Stimulated activated CD8-positive, alpha-beta memory T cell treated with anti-CD3 and anti-CD28 coated beads, Interleukin-4, amount 100 ng/mL, for 48 hours (primary cell): ENCODE measurements around the gene ST7.
"Not testable (repeated sequence)": the region's sequence is repeated elsewhere in the genome, so short reads cannot be mapped to it uniquely, and the experiment has no call there.

Experiments used
- DNase-seq: peaks from one replicate; pipeline ENCODE4 v3.0.0-alpha.2; 2020

The ST7 gene

DNA sequence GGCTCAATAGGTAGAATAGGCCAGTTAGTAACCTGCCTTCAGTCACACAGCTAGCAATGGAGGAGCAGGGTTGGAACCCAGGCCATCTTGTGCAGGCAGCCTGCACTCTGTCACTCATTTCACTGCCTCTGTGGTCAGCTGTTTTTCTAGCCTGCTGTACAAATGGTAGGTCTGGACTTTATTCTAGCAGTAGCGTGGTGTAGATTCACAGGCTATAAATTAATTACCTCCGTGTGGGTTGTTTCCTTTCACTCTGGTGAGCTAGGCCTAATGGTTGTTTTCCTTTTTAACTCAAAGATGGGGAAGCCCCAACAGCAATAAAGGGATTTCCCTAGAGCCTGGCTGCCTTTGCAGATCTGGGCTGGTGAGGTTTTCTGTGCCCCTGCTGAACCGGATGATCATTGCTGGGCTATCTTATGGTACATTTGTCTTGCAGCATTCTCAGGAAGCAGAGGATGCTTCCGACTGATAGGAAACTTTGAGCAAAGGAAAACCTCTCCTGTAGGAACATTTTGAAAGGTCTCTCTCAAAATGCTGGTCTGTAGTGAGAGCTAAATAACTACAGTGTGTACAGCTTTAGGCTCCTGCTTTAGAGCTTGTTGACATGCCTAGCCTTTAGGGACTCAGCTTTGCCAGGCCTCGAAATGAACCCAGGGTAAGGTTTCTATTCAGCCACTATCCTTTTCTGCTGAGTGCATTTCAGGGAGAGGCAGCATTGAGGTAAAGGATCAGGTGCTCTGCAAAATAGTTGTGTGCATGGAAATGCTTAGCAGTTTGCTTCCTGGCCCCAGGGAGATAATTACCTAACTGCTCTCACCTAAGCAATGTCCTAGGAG lies 157.4 kb downstream of the ST7 start:
- peak; percentile 51 for DNase-seq

DNA sequence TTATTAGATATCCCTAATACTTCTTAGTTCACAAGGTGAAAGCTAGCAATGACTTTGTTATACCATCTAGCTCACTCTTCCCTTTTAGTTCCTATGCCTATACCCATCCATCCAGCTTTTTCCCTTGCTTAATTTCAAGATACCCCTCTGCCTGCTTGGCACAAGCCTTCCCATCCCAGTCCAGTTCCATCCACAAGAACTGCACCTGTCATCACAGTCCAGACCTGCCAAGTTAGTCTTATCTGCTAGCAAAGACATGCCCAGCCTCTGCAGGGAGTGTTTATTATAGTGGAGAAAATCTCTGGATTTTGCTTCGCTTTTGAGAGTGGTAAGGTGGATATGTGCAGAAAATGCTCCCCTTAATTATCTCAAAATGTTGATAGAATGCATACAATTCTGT lies 158.2 kb downstream of the ST7 start:
- DNase-seq: no peak

- no peak for DNase-seq
These were observed 159.3 kb downstream of the ST7 start for GRCh38 chr7:117112640-117113039.

GRCh38 chr7:117113871-117114270 lies 160.6 kb downstream of the ST7 start:
- DNase-seq: no peak

GRCh38 chr7:117114272-117114671 lies 161.0 kb downstream of the ST7 start:
- DNase-seq: no peak

DNA sequence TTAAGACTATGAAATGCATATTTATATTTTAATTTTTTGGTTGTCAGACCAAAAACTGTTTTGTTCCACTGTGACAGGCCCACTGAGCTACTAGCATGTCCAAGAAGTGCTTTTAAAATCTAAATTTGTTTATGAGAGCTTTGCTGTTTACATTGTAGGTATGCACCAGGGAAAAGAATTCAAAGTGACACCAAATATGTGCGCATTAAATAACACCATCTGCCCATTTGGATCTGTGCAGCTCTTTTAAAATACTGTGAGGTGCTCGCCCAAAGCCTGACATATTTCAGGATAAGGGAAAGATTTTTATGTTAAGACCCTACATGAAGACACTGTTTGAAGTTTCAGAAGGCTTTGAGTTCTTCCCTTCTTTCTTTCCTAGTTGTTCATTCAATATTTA lies 162.9 kb downstream of the ST7 start:
- DNase-seq: no peak

DNA sequence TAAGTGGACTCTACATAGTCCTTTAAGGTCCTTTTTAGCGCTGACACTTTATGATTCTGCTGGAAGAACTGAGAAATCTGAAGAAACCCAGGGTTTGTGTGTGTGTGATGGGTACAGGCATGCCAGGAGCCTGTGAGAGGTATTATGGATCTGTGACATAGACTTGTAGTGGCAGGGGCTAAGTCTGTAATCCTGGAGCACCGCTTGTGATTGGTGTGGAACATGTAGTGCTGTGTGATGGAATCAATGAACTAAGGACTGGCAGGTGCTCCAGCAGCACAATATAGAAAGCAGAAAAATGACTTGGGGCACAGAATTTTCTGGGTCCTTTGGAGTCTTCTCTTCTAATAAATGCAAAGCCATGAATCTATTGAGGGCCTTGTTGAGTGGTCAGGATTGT lies 163.9 kb downstream of the ST7 start:
- DNase-seq: no peak

- DNase-seq: no peak
These were observed 165.4 kb downstream of the ST7 start for GRCh38 chr7:117118579-117119180.

DNA sequence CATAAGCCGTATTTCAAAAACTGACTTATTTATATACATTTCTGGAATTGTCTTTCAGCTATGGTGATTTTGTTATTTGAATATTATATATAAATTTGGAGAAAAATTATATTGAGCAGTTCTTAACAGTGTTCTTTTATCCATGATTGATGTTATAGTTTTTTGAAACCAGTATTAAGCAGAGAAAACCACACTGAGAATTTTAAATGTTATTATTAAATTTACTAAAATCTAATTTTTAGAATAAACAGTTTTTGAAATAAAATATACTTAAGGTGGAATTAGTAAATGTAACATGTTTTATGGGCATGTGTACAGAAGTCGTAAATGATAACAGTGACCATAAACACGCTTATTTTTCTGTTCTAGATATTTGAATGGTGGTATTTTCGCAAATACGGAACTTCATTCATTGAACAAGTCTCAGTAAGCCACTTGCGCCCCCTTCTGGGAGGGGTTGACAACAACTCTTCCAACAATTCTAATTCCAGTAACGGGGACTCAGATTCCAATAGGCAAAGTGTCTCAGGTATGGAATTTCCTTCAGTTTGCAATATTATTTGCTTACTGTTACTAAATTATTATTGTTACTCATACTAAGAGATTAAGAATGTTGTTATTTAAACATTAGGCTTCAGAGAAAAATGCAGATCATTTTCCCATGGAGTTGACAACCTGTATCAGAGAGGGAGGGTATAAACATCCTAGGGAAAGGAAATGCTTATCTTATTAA lies 166.1 kb downstream of the ST7 start:
- peak; percentile 88 for DNase-seq

GRCh38 chr7:117120321-117120720 lies 167.0 kb downstream of the ST7 start:
- not testable (repeated sequence) for DNase-seq

GRCh38 chr7:117122036-117122435 lies 168.7 kb downstream of the ST7 start:
- DNase-seq: not testable (repeated sequence)

GRCh38 chr7:117122536-117122935 lies 169.2 kb downstream of the ST7 start:
- DNase-seq: no peak

DNA sequence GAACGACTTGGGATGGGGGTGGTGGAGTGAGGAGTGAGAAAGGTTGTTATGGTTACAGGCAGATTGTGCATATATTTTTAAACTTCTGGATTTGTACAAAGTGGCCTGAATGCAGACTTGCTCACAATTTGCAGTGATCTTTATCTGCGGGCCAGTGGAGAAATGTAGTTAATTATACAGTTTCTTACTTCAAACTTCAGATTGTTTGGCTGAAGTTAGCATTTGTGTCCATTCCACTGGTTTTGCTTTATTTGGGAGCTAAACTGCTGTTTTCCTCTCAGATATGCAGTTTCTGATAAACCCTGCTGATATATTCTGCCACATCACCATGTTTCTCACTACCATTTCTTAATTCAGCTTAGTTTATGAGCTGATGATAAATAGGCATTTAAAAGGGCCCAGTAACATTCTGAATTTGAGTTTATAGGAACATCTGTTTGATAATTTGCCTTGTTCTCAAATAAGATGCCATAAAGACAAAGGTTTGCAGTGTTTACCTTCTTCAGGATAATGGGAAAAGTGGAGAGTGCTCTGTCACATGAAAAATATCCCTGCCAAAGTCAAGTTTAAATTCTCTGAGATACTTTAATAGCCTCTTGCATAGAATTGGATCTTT lies 170.1 kb downstream of the ST7 start:
- DNase-seq: no peak

- DNase-seq: peak; percentile 84
These were observed 171.4 kb downstream of the ST7 start for GRCh38 chr7:117124591-117125220.

DNA sequence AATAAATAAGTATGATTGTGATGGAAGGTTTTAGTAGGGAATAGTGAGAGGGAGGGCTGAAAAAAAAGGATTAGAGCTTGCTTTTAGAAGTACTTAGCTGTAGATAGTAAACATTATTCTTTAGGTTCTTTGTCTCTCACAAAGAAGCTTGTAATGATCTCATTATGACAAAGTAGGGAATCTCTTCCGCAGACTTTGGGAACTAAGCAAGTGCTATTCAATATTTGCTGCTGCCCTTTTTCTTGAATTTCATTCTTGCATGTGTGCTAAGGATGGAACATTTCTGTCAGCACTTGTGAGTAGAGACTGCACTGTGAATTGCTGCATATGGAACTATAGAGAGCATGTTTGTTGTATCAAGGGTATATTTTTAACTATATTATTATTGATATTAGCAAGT lies 173.4 kb downstream of the ST7 start:
- DNase-seq: no peak

GRCh38 chr7:117127585-117128168 lies 174.4 kb downstream of the ST7 start:
- DNase-seq: peak; percentile 63

DNA sequence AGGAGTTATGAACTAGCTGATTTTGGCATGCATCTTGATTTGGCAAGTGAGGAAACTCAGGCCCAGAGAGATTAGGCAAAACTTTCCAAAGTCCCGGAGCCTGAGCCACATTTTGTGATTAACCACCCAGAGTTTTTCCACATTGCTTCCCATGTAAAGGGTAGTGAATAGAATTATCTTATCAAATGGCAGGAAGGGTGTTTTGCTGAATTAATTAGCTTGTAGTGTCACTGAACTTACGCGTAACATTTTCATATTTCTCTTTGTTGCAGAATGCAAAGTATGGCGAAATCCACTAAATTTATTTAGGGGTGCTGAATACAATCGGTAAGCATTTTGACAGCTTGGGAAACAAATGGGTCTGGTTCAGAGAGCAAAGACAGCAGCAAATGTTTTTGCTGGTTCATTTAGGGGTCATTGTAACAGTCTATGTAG lies 176.2 kb downstream of the ST7 start:
- DNase-seq: no peak

GRCh38 chr7:117130262-117130661 lies 177.0 kb downstream of the ST7 start:
- no peak for DNase-seq

DNA sequence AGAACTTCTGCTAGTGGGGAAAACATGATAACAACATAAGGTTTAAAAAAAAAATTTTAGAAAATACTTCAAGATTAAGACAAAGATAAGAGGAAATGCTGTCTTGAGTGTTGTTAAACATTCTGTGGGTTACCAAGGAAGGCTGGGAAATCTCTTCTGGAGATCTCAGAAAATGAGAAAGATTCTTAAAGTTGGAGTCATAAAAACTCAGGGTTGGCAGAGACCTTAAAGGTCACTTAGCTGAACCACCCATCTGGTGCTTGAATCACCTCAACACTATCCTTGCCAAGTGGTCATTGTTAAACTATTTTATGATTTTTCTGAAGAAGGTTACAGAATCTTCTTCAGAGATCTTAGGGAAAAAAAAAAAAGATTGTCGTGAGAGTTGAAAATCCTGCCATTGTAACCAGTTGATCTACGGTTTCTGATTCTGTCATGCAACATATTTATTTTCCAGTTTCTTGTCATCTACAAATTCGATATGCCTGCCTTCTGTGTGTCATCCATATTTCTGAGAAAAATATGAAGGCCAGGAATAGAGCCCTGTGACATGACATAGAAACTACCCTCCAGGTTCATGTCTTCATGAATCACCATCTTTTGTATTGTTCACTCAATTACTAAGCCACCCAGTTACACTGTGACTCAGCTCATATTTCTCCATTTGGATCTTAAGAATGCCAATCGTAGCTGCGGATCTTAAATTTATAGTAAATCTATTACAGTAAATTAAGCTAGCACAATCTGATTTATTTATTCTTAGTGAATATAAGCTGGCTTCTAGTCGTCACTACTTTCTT lies 179.2 kb downstream of the ST7 start:
- no peak for DNase-seq

DNA sequence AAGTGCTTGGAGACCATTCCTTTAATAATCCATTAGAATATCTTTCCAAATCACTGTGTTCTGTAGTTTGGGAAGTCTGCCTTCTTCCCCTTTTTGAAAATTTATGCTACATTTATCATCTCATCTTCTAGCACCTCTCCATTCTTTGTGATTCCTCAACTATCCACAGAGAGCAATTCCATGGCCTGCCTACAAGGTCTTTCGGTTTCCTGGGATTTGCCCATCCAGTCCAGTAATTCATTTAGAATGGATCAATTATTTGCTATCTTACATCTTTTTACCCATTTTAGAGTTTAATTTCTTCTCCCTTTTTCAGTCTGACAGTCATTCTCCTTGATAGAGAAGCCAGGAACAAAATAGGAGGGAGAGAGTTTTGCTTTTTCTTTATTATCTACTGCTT lies 179.8 kb downstream of the ST7 start:
- DNase-seq: no peak

DNA sequence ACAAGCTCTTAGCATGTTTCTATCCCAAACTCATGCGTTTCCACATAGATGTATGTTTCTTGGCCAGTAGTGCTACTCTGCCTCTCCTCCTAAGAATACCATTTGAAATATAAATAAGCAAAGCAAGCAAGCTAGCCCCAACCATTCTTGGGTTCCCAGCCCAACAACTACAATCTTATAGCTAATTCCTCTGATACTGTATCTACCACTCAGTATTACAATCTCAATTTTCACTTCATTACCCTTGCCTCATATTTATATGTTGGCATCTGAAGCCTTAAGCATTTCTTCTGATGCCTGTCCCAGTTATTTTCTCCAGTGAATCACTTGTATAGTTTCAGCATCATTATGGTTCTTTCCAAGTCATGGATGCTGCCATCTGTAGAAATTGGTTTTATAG lies 181.1 kb downstream of the ST7 start:
- no peak for DNase-seq
